ACHN (cell line): ENCODE results near the gene ZNF222.

Source experiments
- DNase-seq: peaks from one replicate; pipeline ENCODE4 v3.0.0-alpha.2; 2015
- in situ Hi-C: cut with HindIII; loops from 2 replicates; pipeline ENCODE4 v1.10.0; 2017; ENCODE audit warnings: low sequenced_read_pairs, low pct_ligation_motif_present, low pct_unique_long_range_greater_than_20kb

The ZNF222 gene

GRCh38 chr19:44050740-44051649, 25.8 kb downstream of the ZNF222 start:
- in situ Hi-C loops: no loop called here
- DNase-seq: no peak

GRCh38 chr19:44051650-44052402, 26.6 kb downstream of the ZNF222 start, which contains the start of gene ZNF223:
Gene ZNF223 (plus strand): TSS chr19:44052036. CDS start chr19:44055177, 3,141 bp downstream.
- in situ Hi-C loops: no loop called here
- peak; percentile 90 for DNase-seq

- no peak for DNase-seq
- in situ Hi-C loops: no loop called here
These were observed 30.7 kb downstream of the ZNF222 start for GRCh38 chr19:44055870-44056269.

DNA sequence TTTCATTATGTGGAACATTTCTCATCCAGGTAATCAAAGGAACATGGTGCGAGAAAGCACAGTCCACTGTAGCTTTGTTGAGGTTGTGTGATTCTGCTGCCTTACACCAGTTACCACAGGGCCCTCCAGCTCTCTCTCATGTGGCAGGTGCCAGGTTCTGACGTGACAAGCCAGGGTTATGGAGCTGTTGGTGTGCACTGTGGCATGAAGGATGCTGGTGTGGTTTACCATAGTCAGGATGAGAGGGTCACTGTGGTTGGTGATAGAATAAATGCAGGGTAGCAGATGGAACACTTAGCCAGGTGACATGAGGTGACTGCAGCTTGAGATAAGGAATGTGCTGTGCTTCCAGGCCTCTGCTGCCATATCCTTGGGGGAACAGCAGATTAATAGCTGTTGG, 34.0 kb downstream of the ZNF222 start:
- in situ Hi-C loops: no loop called here
- DNase-seq: no peak

DNA sequence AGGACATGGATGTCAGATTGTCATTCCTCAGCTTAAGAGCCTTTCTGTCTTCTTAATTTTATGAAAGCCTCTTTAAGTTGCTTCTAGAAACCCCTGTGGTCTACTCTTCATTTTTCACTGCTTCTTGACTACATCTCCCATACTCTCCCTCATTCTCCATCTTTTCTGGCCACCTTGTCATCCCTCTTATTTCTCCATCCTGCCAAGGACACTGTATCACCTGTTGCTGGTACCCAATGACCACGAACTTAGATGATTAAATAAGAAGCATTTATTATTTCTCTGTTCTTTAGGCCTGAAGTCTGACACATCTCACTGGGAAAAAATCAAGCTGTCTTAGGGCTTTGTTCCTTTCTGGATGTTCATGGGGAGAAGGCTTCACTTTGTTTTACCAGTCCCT, 35.9 kb downstream of the ZNF222 start:
- DNase-seq: no peak
- in situ Hi-C loops: no loop called here

GRCh38 chr19:44066305-44066704, 41.1 kb downstream of the ZNF222 start:
- DNase-seq: no peak
- in situ Hi-C loops: no loop called here

DNA sequence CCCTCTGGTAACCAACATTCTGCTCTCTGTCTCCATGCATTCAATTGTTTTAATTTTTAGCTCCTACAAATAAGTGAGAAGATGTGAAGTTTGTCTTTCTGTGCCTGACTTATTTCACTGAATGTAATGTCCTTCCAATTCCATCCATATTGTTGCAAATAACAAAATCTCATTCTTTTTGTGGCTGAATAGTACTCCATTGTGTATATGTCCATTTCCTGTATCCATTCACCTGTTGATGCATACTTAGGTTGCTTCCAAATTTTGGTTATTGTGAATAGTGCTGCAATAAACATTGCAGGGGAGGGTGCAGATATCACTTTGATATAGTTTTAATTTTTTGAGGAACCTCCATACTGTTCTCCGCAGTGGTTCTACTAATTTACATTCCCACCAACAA, 44.2 kb downstream of the ZNF222 start:
- in situ Hi-C loops: no loop called here
- DNase-seq: no peak

DNA sequence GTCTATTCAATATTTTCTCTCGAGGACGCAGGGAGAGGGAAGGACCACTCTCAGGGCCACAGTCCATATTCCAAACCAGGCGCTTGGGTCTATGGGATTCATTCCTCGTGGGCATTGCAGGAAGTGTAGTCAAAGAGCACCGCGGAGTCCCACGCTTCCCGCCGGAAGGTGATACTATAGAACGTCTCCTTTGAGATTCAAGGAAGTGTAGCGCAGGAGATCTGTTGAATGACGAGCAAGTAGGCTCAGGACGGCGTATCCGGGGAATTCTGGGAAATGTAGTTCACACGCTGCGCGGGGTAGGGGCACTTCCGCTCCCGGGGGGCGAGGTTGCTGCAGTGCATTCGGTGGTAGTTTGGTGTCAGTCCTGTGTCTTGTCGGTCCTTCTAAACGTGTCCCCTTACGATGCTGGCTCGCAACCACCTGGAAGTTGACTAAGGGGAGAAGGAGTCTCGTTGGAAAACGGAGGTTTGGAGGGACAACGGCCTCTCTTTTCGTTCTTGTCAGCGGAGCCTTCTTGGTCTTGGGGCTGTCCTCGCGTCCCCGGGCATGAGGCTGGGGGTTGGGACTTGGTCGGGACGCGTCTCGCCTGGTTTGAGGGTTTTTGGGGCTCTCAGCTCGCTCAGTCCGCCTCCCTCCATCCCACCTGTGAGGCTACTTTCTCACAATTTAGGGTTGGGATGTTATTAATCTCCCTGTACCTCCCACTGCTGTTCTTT, 46.8 kb downstream of the ZNF222 start, which contains the start of gene ZNF284:
TSS of gene ZNF284 (plus strand) at position 336 of the 719 bp plus-strand sequence. CDS start 4,231 bp downstream, outside the sequence.
- in situ Hi-C loops: no loop called here

GRCh38 chr19:44072543-44073401, 47.6 kb downstream of the ZNF222 start:
- DNase-seq: peak; percentile 8
- in situ Hi-C loops: no loop called here

More for the DNA sequence above, 46.8 kb downstream of the ZNF222 start, which contains the start of gene ZNF284:
- peak; percentile 87 for DNase-seq

- in situ Hi-C loops: no loop called here
- no peak for DNase-seq
These were observed 51.1 kb downstream of the ZNF222 start for GRCh38 chr19:44076325-44076724.
